PC-3 (cell line): ENCODE measurements around the gene TBX18. TPM values are rescaled to one million over a fixed set of nuclear protein-coding genes. Genes with fewer than 3 reads are reported as not detected.

Source experiments
- ATAC-seq: fragments of 200-7000 bp; cut with Tn5 transposase; 2 replicates; pipeline ENCODE4 v1.9.1; 2020; ENCODE audit warnings: mild to moderate bottlenecking, moderate library complexity
- BruUV-seq: library from RNA; stranded (reverse); fragments of 400-500 nt; replicated peaks from 2 replicates; lab custom pipeline; 2021; lab: Mats Ljungman, UMichigan
- CTCF ChIA-PET: fragments of 300-600 bp; sonication (Branson Sonifier 250); formaldehyde crosslinking; loops from one replicate; lab custom pipeline; 2022; ENCODE audit warnings: antibody characterized with exemption; lab: Charles Lee
- POLR2A ChIA-PET: fragments of 300-600 bp; sonication (Branson Sonifier 250); formaldehyde crosslinking; loops from one replicate; lab custom pipeline; 2022; ENCODE audit warnings: antibody characterized with exemption; ENCODE audit not compliant: unreplicated experiment; lab: Charles Lee
- DNase-seq: peaks from one replicate; pipeline ENCODE4 v3.0.0-alpha.2; 2015
- H2AFZ ChIP-seq: fragments of 300-600 bp; sonication (generic); 2 replicates; pipeline ENCODE4 v1.6.0; 2016; ENCODE audit warnings: antibody characterized with exemption, low read length
- H3F3A ChIP-seq: fragments of 300-600 bp; sonication (generic); one replicate; pipeline ENCODE4 v1.6.0; 2017; ENCODE audit warnings: antibody characterized with exemption, low read length, control low read depth, mild to moderate bottlenecking; ENCODE audit not compliant: unreplicated experiment
- H3K27ac ChIP-seq: fragments of 300-600 bp; sonication (generic); 2 replicates; pipeline ENCODE4 v1.5.1; 2016; ENCODE audit warnings: mild to moderate bottlenecking, low read length
- H3K27me3 ChIP-seq: fragments of 300-600 bp; sonication (generic); 2 replicates; pipeline ENCODE4 v1.6.1; 2016; ENCODE audit warnings: low read length, mixed read lengths
- H3K36me3 ChIP-seq: fragments of 300-600 bp; sonication (generic); 2 replicates; pipeline ENCODE4 v1.6.1; 2016; ENCODE audit warnings: low read depth, mixed run types, low read length, mixed read lengths
- H3K4me1 ChIP-seq: fragments of 300-600 bp; sonication (generic); 2 replicates; pipeline ENCODE4 v1.5.1; 2016; ENCODE audit warnings: low read length; ENCODE audit not compliant: insufficient read depth
- H3K4me2 ChIP-seq: fragments of 300-600 bp; sonication (generic); 2 replicates; pipeline ENCODE4 v1.6.0; 2016; ENCODE audit warnings: low read length
- H3K4me3 ChIP-seq: fragments of 300-600 bp; sonication (generic); 2 replicates; pipeline ENCODE4 v1.5.1; 2016; ENCODE audit warnings: mild to moderate bottlenecking, low read length, mixed read lengths
- H3K79me2 ChIP-seq: fragments of 300-600 bp; sonication (generic); 2 replicates; pipeline ENCODE4 v1.6.1; 2017; ENCODE audit warnings: low read length, mixed read lengths
- H3K9ac ChIP-seq: fragments of 300-600 bp; sonication (generic); 2 replicates; pipeline ENCODE4 v1.6.0; 2016; ENCODE audit warnings: mild to moderate bottlenecking, low read length
- H3K9me2 ChIP-seq: fragments of 300-600 bp; sonication (generic); replicated peaks from 2 replicates; pipeline ENCODE4 v1.6.1; 2016; ENCODE audit warnings: mixed run types, low read length, mixed read lengths
- H3K9me3 ChIP-seq: fragments of 300-600 bp; sonication (generic); 2 replicates; pipeline ENCODE4 v1.6.1; 2016; ENCODE audit warnings: low read length, mixed read lengths
- H4K20me1 ChIP-seq: fragments of 300-600 bp; sonication (generic); 2 replicates; pipeline ENCODE4 v1.6.1; 2016; ENCODE audit warnings: low read length, mixed read lengths
- EZH2 ChIP-seq: fragments of 300-600 bp; sonication (generic); IDR thresholded peaks from one replicate; pipeline ENCODE4 v1.6.1; 2017; ENCODE audit warnings: antibody characterized with exemption, mild to moderate bottlenecking, low read length; ENCODE audit not compliant: unreplicated experiment
- EZH2phosphoT487 ChIP-seq: fragments of 300-600 bp; sonication (generic); IDR thresholded peaks from 2 replicates; pipeline ENCODE4 v1.6.1; 2018; ENCODE audit warnings: mild to moderate bottlenecking, antibody characterized with exemption, low read length, borderline replicate concordance
- intact Hi-C: fragments of 100-400 bp; cut with micrococcal nuclease; formaldehyde crosslinking; loops from 2 replicates; pipeline ENCODE4 v1.9.0; 2023
- total RNA-seq: library from RNA; depleted of rRNA; stranded (reverse); fragments of >200 nt; gene quantifications from 2 replicates; pipeline ENCODE4 v1.2.3, GENCODE V29; 2014
- TF ChIP-seq, protein P1 (sequence below): fragments of 300-600 bp; sonication (generic); conservative IDR thresholded peaks from 2 replicates; pipeline ENCODE4 v1.5.1; 2017; ENCODE audit warnings: antibody characterized with exemption, low read depth, mild to moderate bottlenecking, low read length

TBX18 gene
- total RNA-seq, 1 experiment from 2014 or later, result not detected

GRCh38 chr6:84681693-84682326 lies 82.6 kb downstream of the TBX18 start:
- H3K4me1 ChIP-seq, result no peaks in the 10 kb centered on the region
- CTCF ChIA-PET, result no interaction called here

GRCh38 chr6:84675651-84676050 lies 88.7 kb downstream of the TBX18 start:
- DNase-seq (no peak), ATAC-seq (no peak)
- no peak overlapping the region for H3K9ac ChIP-seq
- no peaks in the 10 kb centered on the region for H3K36me3 ChIP-seq
- no peaks in the 10 kb centered on the region for H3K79me2 ChIP-seq
- TF ChIP-seq, protein P1, sequence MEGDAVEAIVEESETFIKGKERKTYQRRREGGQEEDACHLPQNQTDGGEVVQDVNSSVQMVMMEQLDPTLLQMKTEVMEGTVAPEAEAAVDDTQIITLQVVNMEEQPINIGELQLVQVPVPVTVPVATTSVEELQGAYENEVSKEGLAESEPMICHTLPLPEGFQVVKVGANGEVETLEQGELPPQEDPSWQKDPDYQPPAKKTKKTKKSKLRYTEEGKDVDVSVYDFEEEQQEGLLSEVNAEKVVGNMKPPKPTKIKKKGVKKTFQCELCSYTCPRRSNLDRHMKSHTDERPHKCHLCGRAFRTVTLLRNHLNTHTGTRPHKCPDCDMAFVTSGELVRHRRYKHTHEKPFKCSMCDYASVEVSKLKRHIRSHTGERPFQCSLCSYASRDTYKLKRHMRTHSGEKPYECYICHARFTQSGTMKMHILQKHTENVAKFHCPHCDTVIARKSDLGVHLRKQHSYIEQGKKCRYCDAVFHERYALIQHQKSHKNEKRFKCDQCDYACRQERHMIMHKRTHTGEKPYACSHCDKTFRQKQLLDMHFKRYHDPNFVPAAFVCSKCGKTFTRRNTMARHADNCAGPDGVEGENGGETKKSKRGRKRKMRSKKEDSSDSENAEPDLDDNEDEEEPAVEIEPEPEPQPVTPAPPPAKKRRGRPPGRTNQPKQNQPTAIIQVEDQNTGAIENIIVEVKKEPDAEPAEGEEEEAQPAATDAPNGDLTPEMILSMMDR, result no peak
- TF ChIP-seq EZH2 (no peak), EZH2phosphoT487 (no peak)
- ChIA-PET POLR2A (no interaction called here), CTCF (no interaction called here)
- H3K9me3 ChIP-seq, result no peaks in the 10 kb centered on the region
- H3K27me3 ChIP-seq, result no peaks in the 10 kb centered on the region
- H3K27ac ChIP-seq, result no peak overlapping the region
- no peaks in the 10 kb centered on the region for H3F3A ChIP-seq
- H3K4me1 ChIP-seq, result no peaks in the 10 kb centered on the region
- no TSS peak for BruUV-seq
- intact Hi-C loops, result no loop called here
- H3K4me2 ChIP-seq, result no peak overlapping the region
- no peak overlapping the region for H3K4me3 ChIP-seq
- no peak overlapping the region for H2AFZ ChIP-seq
- H4K20me1 ChIP-seq, result no peaks in the 10 kb centered on the region
- H3K9me2 ChIP-seq, result no peaks in the 10 kb centered on the region

More at GRCh38 chr6:84681693-84682326, 82.6 kb downstream of the TBX18 start:
- POLR2A ChIA-PET, result no interaction called here
- Histone ChIP-seq H3K4me3 (no peak overlapping the region), H3F3A (no peaks in the 10 kb centered on the region), H3K4me2 (no peak overlapping the region), H3K27ac (no peak overlapping the region), H4K20me1 (no peaks in the 10 kb centered on the region), H3K9me2 (no peaks in the 10 kb centered on the region), H3K9ac (no peak overlapping the region), H3K9me3 (no peaks in the 10 kb centered on the region), H3K27me3 (no peaks in the 10 kb centered on the region), H3K79me2 (no peaks in the 10 kb centered on the region), H2AFZ (no peak overlapping the region), H3K36me3 (no peaks in the 10 kb centered on the region)
- TF ChIP-seq EZH2 (no peak), EZH2phosphoT487 (no peak)
- TF ChIP-seq, protein P1, result no peak
- intact Hi-C loops, result loop anchor here (2.0 to 10.0 kb wide), 2 partner anchors 259 to 337 kb away; no protein-coding TSS in a partner anchor
- BruUV-seq, result no TSS peak
- ATAC-seq, result no peak
- DNase-seq, result no peak

- no peaks in the 10 kb centered on the region for H3K4me1 ChIP-seq
- intact Hi-C loops, result no loop called here
- H3K4me2 ChIP-seq, result no peak overlapping the region
- H3K79me2 ChIP-seq, result no peaks in the 10 kb centered on the region
- H3K27ac ChIP-seq, result no peak overlapping the region
- H3K9me2 ChIP-seq, result no peaks in the 10 kb centered on the region
- ChIA-PET CTCF (no interaction called here), POLR2A (no interaction called here)
- ATAC-seq (no peak), DNase-seq (no peak)
- no peaks in the 10 kb centered on the region for H3K36me3 ChIP-seq
- H4K20me1 ChIP-seq, result no peaks in the 10 kb centered on the region
- no peaks in the 10 kb centered on the region for H3F3A ChIP-seq
- no TSS peak for BruUV-seq
- H2AFZ ChIP-seq, result no peak overlapping the region
- no peak overlapping the region for H3K4me3 ChIP-seq
- H3K27me3 ChIP-seq, result no peaks in the 10 kb centered on the region
- no peaks in the 10 kb centered on the region for H3K9me3 ChIP-seq
- H3K9ac ChIP-seq, result no peak overlapping the region
- no peak for TF ChIP-seq EZH2phosphoT487
- TF ChIP-seq EZH2, result no peak
- TF ChIP-seq, protein P1, result no peak
Observed at GRCh38 chr6:84674395-84674794, 90.0 kb downstream of the TBX18 start.
